MCF 10A (cell line): ENCODE measurements around the gene BRAT1. TPM values are rescaled to one million over a fixed set of nuclear protein-coding genes. Genes with fewer than 3 reads are reported as not detected.
A peak's percentile ranks its signal among the peaks of the same experiment; 100 is the strongest.
"Not testable (repeated sequence)": the region's sequence is repeated elsewhere in the genome, so short reads cannot be mapped to it uniquely, and the experiment has no call there.

Experiments
- BruUV-seq: library from RNA; stranded (reverse); fragments of 400-500 nt; replicated peaks from 2 replicates; lab custom pipeline; 2021; lab: Mats Ljungman, UMichigan
- CTCF ChIA-PET: fragments of 300-600 bp; sonication (Branson Sonifier 250); formaldehyde crosslinking; extraction: SDS; loops from one replicate; lab custom pipeline; 2021; ENCODE audit warnings: antibody characterized with exemption, inconsistent platforms; lab: Yijun Ruan, JAX
- POLR2A ChIA-PET: fragments of 300-600, 350-650 bp; sonication (Branson Sonifier 250); formaldehyde crosslinking; extraction: SDS; loops from one replicate; lab custom pipeline; 2020; ENCODE audit warnings: antibody characterized with exemption, inconsistent platforms; lab: Yijun Ruan, JAX
- DNase-seq: peaks from one replicate; pipeline ENCODE4 v3.0.0-alpha.2; 2018; ENCODE audit not compliant: unreplicated experiment
- H3K27ac Mint-ChIP-seq: one replicate; pipeline ENCODE4 v1.8.0; 2022; ENCODE audit warnings: mild to moderate bottlenecking, low read depth, mixed read lengths; ENCODE audit not compliant: unreplicated experiment
- H3K27me3 Mint-ChIP-seq: one replicate; pipeline ENCODE4 v1.8.0; 2022; ENCODE audit warnings: mixed read lengths; ENCODE audit not compliant: insufficient read depth, unreplicated experiment
- H3K36me3 Mint-ChIP-seq: one replicate; pipeline ENCODE4 v1.8.0; 2022; ENCODE audit warnings: mild to moderate bottlenecking, moderate library complexity, mixed read lengths; ENCODE audit not compliant: insufficient read depth, unreplicated experiment
- H3K4me1 Mint-ChIP-seq: one replicate; pipeline ENCODE4 v1.8.0; 2022; ENCODE audit warnings: mixed read lengths; ENCODE audit not compliant: insufficient read depth, unreplicated experiment
- H3K4me3 Mint-ChIP-seq: one replicate; pipeline ENCODE4 v1.8.0; 2022; ENCODE audit warnings: mild to moderate bottlenecking, moderate library complexity, mixed read lengths; ENCODE audit not compliant: unreplicated experiment
- H3K9me3 Mint-ChIP-seq: one replicate; pipeline ENCODE4 v1.8.0; 2022; ENCODE audit warnings: mixed read lengths; ENCODE audit not compliant: unreplicated experiment
- CTCF ChIP-seq: fragments of 200-600 bp; IDR thresholded peaks from one replicate; pipeline ENCODE4 v1.8.0; 2022; ENCODE audit warnings: antibody characterized with exemption, mild to moderate bottlenecking; ENCODE audit not compliant: unreplicated experiment
- intact Hi-C: fragments of 100-400 bp; cut with micrococcal nuclease; formaldehyde crosslinking; loops from 2 replicates; pipeline ENCODE4 v1.14.1; 2022
- total RNA-seq: library from RNA; stranded (reverse); gene quantifications from 2 replicates; pipeline ENCODE4 v1.2.3, GENCODE V29; 2022

BRAT1 gene
- total RNA-seq, 1 experiment from 2014 or later = 18.0 TPM

- CTCF ChIA-PET, H3K9me3 Mint-ChIP-seq, H3K36me3 Mint-ChIP-seq, H3K27ac Mint-ChIP-seq, DNase-seq, intact Hi-C loops, BruUV-seq, H3K4me3 Mint-ChIP-seq, H3K27me3 Mint-ChIP-seq: not testable (repeated sequence)
- H3K4me1 Mint-ChIP-seq = peaks cover 23% of the 10 kb centered on the region
- POLR2A ChIA-PET = interaction anchor here (1.4 kb wide), 1 partner anchor 11 kb away, joined by 4 read pairs; no protein-coding TSS in a partner anchor
These were observed 24.1 kb downstream of the BRAT1 start for GRCh38 chr7:2530994-2531795.

- no peak for DNase-seq
- intact Hi-C loops = no loop called here
- BruUV-seq = no TSS peak
These were observed 25.0 kb downstream of the BRAT1 start for GRCh38 chr7:2530071-2530987.

GRCh38 chr7:2529161-2530070 lies 25.9 kb downstream of the BRAT1 start:
- TF ChIP-seq CTCF = no peak
- peak overlapping the region; percentile 54 for H3K27ac Mint-ChIP-seq
- intact Hi-C loops = no loop called here
- peak; percentile 51 for DNase-seq
- no peak overlapping the region for H3K4me3 Mint-ChIP-seq
- no peaks in the 10 kb centered on the region for H3K9me3 Mint-ChIP-seq
- H3K36me3 Mint-ChIP-seq = peaks cover 5% of the 10 kb centered on the region
- CTCF ChIA-PET = interaction anchor here (0.7 kb wide), 1 partner anchor 151 kb away, joined by 3 read pairs; no protein-coding TSS in a partner anchor
- peaks cover 23% of the 10 kb centered on the region for H3K4me1 Mint-ChIP-seq
- H3K27me3 Mint-ChIP-seq = no peaks in the 10 kb centered on the region
- POLR2A ChIA-PET = interaction anchor here (0.7 to 1.4 kb wide), 3 partner anchors 9 to 104 kb away, joined by 3 to 4 read pairs (median 4); no protein-coding TSS in a partner anchor
- no TSS peak for BruUV-seq

More at GRCh38 chr7:2530071-2530987, 25.0 kb downstream of the BRAT1 start:
- CTCF ChIA-PET = interaction anchor here (0.7 kb wide), 1 partner anchor 150 kb away, joined by 3 read pairs; no protein-coding TSS in a partner anchor
- POLR2A ChIA-PET = interaction anchor here (0.6 to 1.4 kb wide), 3 partner anchors 10 to 1392 kb away, joined by 3 to 4 read pairs (median 3); a partner anchor contains a TSS
- Mint-ChIP-seq H3K4me3 (no peak overlapping the region), H3K4me1 (peaks cover 23% of the 10 kb centered on the region), H3K9me3 (no peaks in the 10 kb centered on the region), H3K27ac (peak overlapping the region; percentile 54), H3K36me3 (peaks cover 5% of the 10 kb centered on the region), H3K27me3 (no peaks in the 10 kb centered on the region)
- no peak for TF ChIP-seq CTCF
